Thyroid gland (tissue), 4 donors: Measurements from ENCODE around the gene ZBTB1.

Source experiments
- CTCF ChIP-seq, 6 experiments: fragments of 200-600 bp in 3 of 6; fragments of 450-650 bp in 3 of 6; sonication (generic) in 3 of 6; IDR thresholded peaks; one replicate each; pipeline ENCODE4 v1.5.1; 2016 to 2019; ENCODE audit warnings: antibody characterized with exemption in 6 of 6, mild to moderate bottlenecking in 2 of 6, inconsistent platforms in 1 of 6, moderate library complexity in 1 of 6
- POLR2A ChIP-seq, 2 donors: fragments of 450-650 bp; IDR thresholded peaks; one replicate each; pipeline ENCODE4 v1.6.1; 2017; ENCODE audit warnings: antibody characterized with exemption in 2 of 2, mild to moderate bottlenecking in 2 of 2, moderate library complexity in 1 of 2

- no peak for TF ChIP-seq CTCF (IDR thresholded peaks at IDR 0.05)
- no peak for TF ChIP-seq POLR2A (IDR thresholded peaks at IDR 0.05)
These were observed 36.8 kb downstream of the ZBTB1 start for GRCh38 chr14:64541261-64541971.
